DMS53 treated with DMSO at 0.1 percent for 48 hours (cell line): ENCODE data around the gene TCERG1L.

Experiments used
- DNase-seq: peaks from one replicate; lab custom pipeline; 2025; ENCODE audit not compliant: unreplicated experiment; lab: John Stamatoyannopoulos, UW

Gene TCERG1L

DNA sequence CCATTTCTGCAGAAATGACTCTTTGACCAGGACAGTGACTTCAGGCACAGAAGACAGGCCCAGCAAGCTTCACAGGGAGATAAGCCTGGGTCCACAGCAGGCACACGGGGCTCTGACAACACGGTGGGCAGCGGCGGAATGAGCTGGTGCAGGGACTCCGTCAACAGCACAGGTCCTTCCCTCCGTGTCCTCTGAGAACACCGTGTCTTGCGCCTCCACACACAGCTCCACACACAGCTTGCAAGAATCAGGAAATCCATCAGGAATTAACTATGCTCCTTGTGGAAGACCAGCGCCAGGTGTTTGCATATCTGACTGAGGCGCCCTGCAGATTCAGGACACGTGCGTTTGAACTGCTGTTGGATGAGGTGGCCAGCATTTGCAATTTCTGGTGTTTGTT lies 39.6 kb downstream of the TCERG1L start:
- DNase-seq: no peak

- DNase-seq: no peak
These were observed 40.2 kb downstream of the TCERG1L start for GRCh38 chr10:131271195-131271880.

GRCh38 chr10:131270461-131271190 lies 40.9 kb downstream of the TCERG1L start:
- no peak for DNase-seq

GRCh38 chr10:131269776-131270460 lies 41.6 kb downstream of the TCERG1L start:
- no peak for DNase-seq

DNA sequence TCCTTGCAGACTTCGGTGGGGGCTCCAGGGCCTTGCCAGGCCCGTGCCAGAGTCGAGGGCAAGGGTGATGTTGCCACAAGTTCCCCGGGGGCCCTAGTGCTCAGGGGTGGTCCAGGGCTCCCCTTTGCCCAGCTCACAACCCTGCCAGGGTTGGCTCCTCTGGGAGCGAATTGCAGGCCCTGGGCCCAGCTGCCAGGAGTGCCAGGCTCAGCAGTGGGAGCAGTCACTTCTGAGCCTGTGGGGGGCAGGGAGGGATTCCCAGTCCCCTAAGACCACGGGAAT lies 43.8 kb downstream of the TCERG1L start:
- no peak for DNase-seq

- no peak for DNase-seq
These were observed 44.3 kb downstream of the TCERG1L start for GRCh38 chr10:131266936-131267813.

GRCh38 chr10:131264110-131264788 lies 47.3 kb downstream of the TCERG1L start:
- no peak for DNase-seq

- no peak for DNase-seq
These were observed 49.5 kb downstream of the TCERG1L start for GRCh38 chr10:131261890-131262475.

GRCh38 chr10:131260452-131261211 lies 50.9 kb downstream of the TCERG1L start:
- no peak for DNase-seq

DNA sequence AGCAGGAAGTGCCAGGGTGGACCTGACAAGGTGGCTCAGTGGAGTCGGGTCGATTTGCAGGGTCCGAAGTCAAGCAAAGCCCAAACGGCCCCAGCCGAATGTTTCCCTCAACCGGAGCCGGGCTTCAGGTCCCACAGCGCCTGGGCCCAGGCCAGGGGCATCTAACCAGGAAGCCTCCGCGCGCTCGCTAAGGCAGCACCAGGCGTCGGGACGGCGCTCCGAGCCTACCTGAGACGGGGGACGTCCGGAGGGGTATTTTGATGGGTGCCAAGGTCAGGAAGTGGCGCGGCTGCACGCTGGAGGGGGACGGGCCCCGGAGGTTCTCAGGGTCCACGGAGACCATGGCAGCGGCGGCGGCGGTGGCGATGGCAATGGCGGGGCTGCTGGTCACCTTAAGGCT lies 51.5 kb downstream of the TCERG1L start:
- no peak for DNase-seq

GRCh38 chr10:131259535-131259934 lies 52.0 kb downstream of the TCERG1L start:
- DNase-seq: no peak

DNA sequence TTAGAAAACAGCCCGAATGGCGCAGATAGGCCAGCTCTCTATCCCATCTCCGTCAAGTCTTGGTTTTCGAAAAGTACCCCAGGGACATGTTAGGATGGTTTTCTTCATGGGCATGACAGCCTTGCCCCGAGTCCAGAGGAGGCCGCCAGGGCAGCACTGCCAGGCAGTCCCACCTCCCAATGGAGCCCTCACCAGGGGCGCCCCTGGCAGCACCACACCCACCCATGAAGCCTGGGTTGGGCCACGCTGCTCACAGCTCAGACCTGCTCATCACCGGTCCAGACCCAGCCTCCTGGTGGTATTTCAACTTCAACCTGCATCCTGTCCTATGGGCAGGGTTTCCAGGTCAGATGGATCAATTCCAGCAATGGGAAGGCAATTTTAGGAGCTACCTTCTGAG lies 53.3 kb downstream of the TCERG1L start:
- DNase-seq: no peak

DNA sequence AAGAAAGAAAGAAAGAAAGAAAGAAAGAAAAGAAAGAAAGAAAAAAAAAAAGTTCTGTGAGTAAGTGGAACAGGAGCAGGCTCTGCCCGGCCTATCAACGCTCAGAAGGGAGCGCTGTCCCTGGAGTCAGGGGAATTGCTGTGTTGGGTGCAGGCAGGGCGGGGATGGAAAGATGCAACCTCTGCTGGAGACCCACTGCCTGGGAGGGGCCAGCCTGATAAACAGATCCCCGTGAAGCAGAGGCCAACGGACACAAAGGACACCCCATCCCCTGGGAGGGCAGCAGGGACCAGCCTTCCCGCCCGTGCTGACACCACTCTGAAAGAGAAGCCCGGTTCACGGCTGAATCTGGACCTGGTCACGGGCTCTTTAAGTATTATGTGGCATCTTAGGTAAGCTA lies 54.5 kb downstream of the TCERG1L start:
- DNase-seq: no peak

- no peak for DNase-seq
These were observed 56.7 kb downstream of the TCERG1L start for GRCh38 chr10:131254859-131255252.

- DNase-seq: no peak
These were observed 57.3 kb downstream of the TCERG1L start for GRCh38 chr10:131253931-131254858.

GRCh38 chr10:131252567-131253276 lies 58.8 kb downstream of the TCERG1L start:
- no peak for DNase-seq

DNA sequence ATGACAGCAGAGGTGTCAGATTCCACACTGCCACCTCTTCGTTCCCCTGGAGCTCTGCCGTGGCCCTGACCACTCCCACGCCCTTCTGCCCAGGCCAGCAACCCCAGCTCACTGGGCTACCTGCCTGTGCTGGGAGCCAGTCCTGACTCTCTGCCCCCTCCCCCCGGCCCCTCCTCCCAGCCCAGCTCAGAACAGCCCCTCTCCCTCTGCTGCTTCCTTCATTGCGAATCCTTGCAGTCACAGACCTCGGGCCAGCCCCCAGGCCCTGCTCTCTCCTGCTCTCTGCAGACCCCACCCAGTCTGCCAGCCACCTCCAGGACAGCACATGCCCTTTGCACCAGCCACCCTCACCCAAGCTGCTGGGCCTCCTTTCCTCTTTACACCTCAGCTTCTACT lies 60.4 kb downstream of the TCERG1L start:
- no peak for DNase-seq
